ENCODE data around the gene BICD2. TPM values are rescaled to one million over a fixed set of nuclear protein-coding genes. Genes with fewer than 3 reads are reported as not detected.

The BICD2 gene
- total RNA-seq, 2 donors from 2014 or later: 31.0 to 36.6 TPM

- ATAC-seq (no peak), DNase-seq (no peak)
- intact Hi-C loops (cut with DNase I): no loop called here
Observed at GRCh38 chr9:92663126-92663525, 101.5 kb downstream of the BICD2 start.

- intact Hi-C loops (cut with DNase I): no loop called here
- DNase-seq (no peak), ATAC-seq (no peak)
Observed at GRCh38 chr9:92661743-92662142, 102.9 kb downstream of the BICD2 start.

Other genes starting within 250 kb of the BICD2 start
- gene ECM2, start 228.8 kb downstream of the BICD2 start, total RNA-seq: 10 to 100 TPM; 14.4 to 17.6 TPM
- 10 to 100 TPM in 1 of 2 donors, 1 to 10 TPM in 1; 6.1 to 19.6 TPM for gene IPPK, start 94.7 kb downstream of the BICD2 start, total RNA-seq
- gene ZNF484, start 113.2 kb upstream of the BICD2 start, total RNA-seq: 1 to 10 TPM; 5.7 to 7.5 TPM
- 1 to 10 TPM; 2.7 to 5.2 TPM for gene FGD3, start 182.7 kb upstream of the BICD2 start, total RNA-seq

Data from left cardiac atrium (tissue), 4 donors.